Neural crest cell (in vitro differentiated cells): ENCODE results near the gene ALDH4A1. TPM values are rescaled to one million over a fixed set of nuclear protein-coding genes. Genes with fewer than 3 reads are reported as not detected.
"Not testable (repeated sequence)": the region's sequence is repeated elsewhere in the genome, so short reads cannot be mapped to it uniquely, and the experiment has no call there.

ENCODE experiments used
- DNase-seq: peaks from one replicate; pipeline ENCODE4 v3.0.0; 2021; ENCODE audit warnings: low read depth, mixed read lengths, low spot score
- H3K27ac Mint-ChIP-seq: one replicate; pipeline ENCODE4 v1.8.0; 2021; ENCODE audit warnings: mild to moderate bottlenecking, mixed read lengths; ENCODE audit not compliant: unreplicated experiment
- H3K27me3 Mint-ChIP-seq: 2 replicates; pipeline ENCODE4 v1.8.0; 2021; ENCODE audit warnings: low read depth, mild to moderate bottlenecking, mixed read lengths
- H3K36me3 Mint-ChIP-seq: 2 replicates; pipeline ENCODE4 v1.8.0; 2021; ENCODE audit warnings: low read depth, mild to moderate bottlenecking, mixed read lengths
- H3K4me1 Mint-ChIP-seq: 2 replicates; pipeline ENCODE4 v1.8.0; 2021; ENCODE audit warnings: mixed read lengths
- H3K4me3 Mint-ChIP-seq: one replicate; pipeline ENCODE4 v1.8.0; 2021; ENCODE audit warnings: mild to moderate bottlenecking, mixed read lengths
- H3K9me3 Mint-ChIP-seq: 2 replicates; pipeline ENCODE4 v1.8.0; 2021; ENCODE audit warnings: mixed read lengths
- CTCF ChIP-seq: fragments of 200-600 bp; sonication (generic); conservative IDR thresholded peaks from 2 replicates; pipeline ENCODE4 v1.5.0; 2021; ENCODE audit warnings: antibody characterized with exemption, mild to moderate bottlenecking
- total RNA-seq: library from RNA; stranded (reverse); gene quantifications from 2 replicates; pipeline ENCODE4 v1.2.1, GENCODE V29; 2021

Gene ALDH4A1
- total RNA-seq, 1 donor from 2014 or later = 19.5 TPM

GRCh38 chr1:18870957-18871356, 31.4 kb downstream of the ALDH4A1 start:
- no peak for DNase-seq
- Mint-ChIP-seq H3K27me3 (no peaks in the 10 kb centered on the region), H3K4me1 (no peaks in the 10 kb centered on the region), H3K4me3 (no peak overlapping the region), H3K27ac (no peak overlapping the region), H3K36me3 (no peaks in the 10 kb centered on the region), H3K9me3 (no peaks in the 10 kb centered on the region)
- no peak for TF ChIP-seq CTCF

GRCh38 chr1:18870595-18870865, 31.8 kb downstream of the ALDH4A1 start:
- DNase-seq, H3K27ac Mint-ChIP-seq, H3K27me3 Mint-ChIP-seq, H3K4me1 Mint-ChIP-seq, H3K4me3 Mint-ChIP-seq, H3K36me3 Mint-ChIP-seq, H3K9me3 Mint-ChIP-seq: not testable (repeated sequence)

- H3K9me3 Mint-ChIP-seq = no peaks in the 10 kb centered on the region
- H3K4me1 Mint-ChIP-seq = no peaks in the 10 kb centered on the region
- H3K27me3 Mint-ChIP-seq = no peaks in the 10 kb centered on the region
- TF ChIP-seq CTCF = no peak
- no peak overlapping the region for H3K27ac Mint-ChIP-seq
- no peak overlapping the region for H3K4me3 Mint-ChIP-seq
- no peaks in the 10 kb centered on the region for H3K36me3 Mint-ChIP-seq
- DNase-seq = no peak
Observed at GRCh38 chr1:18869847-18870594, 32.3 kb downstream of the ALDH4A1 start.

GRCh38 chr1:18868801-18869424, 33.4 kb downstream of the ALDH4A1 start:
- H3K27me3 Mint-ChIP-seq = no peaks in the 10 kb centered on the region
- no peaks in the 10 kb centered on the region for H3K36me3 Mint-ChIP-seq
- no peak for DNase-seq
- no peaks in the 10 kb centered on the region for H3K4me1 Mint-ChIP-seq
- H3K4me3 Mint-ChIP-seq = no peak overlapping the region
- no peak for TF ChIP-seq CTCF
- no peak overlapping the region for H3K27ac Mint-ChIP-seq
- H3K9me3 Mint-ChIP-seq = no peaks in the 10 kb centered on the region

- no peak for DNase-seq
- no peak for TF ChIP-seq CTCF
- Mint-ChIP-seq H3K9me3 (no peaks in the 10 kb centered on the region), H3K4me1 (no peaks in the 10 kb centered on the region), H3K36me3 (no peaks in the 10 kb centered on the region), H3K27ac (no peak overlapping the region), H3K4me3 (no peak overlapping the region), H3K27me3 (no peaks in the 10 kb centered on the region)
Observed at GRCh38 chr1:18868354-18868753, 34.0 kb downstream of the ALDH4A1 start.

- no peaks in the 10 kb centered on the region for H3K36me3 Mint-ChIP-seq
- no peaks in the 10 kb centered on the region for H3K9me3 Mint-ChIP-seq
- DNase-seq = no peak
- H3K27me3 Mint-ChIP-seq = no peaks in the 10 kb centered on the region
- no peak overlapping the region for H3K27ac Mint-ChIP-seq
- no peaks in the 10 kb centered on the region for H3K4me1 Mint-ChIP-seq
- no peak for TF ChIP-seq CTCF
- H3K4me3 Mint-ChIP-seq = no peak overlapping the region
Observed at GRCh38 chr1:18866846-18867245, 35.5 kb downstream of the ALDH4A1 start.
